ENCODE measurements around the gene LMAN2. TPM values are rescaled to one million over a fixed set of nuclear protein-coding genes. Genes with fewer than 3 reads are reported as not detected.

The LMAN2 gene
- polyA plus RNA-seq, 1 donor (not counting 4 experiments of a cell fraction or from before 2014, with no cell fraction given): 105 TPM

DNA sequence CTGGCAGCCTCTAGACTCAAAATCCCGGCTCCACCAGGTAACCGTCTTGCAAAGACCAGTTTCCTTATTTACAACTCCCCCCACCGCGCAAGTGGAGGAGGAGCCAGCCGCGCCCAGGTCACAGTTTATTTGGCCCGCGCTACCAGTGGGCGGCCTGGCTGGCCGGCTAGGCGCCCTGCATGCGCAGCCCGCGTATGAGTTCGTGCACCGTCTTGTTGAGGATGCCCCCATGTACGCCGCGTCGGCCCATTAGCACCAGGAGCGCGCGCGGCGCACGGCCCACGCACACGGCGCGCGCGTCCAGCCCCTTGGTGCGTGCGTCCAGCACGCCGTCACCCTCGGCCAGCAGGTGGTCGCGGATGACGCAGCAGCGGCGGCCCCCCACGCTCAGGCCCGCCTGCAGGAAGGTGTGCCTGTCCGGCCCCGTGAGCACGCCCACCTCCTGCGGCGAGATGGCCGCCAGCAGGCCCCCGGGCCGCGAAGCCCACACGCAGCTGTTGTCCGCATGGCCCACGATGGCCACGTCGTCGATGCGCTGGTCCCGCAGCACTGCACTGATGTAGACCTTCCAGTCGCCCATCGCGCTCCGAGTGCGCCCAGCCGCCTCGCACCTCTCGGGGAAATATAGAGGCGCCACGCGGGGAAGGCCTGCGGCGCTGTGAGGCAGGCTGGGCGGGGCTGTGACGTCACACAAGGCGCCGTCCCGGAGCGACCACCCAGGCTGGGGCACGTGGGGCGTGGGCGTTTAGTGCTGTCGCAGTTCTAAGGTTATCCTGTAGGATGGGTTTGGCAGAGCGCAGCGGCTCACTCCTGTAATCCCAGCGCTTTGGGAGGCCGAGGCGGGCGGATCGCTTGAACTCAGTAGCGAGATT is 48.8 kb upstream of the LMAN2 start, which contains the start of gene PFN3:
Gene PFN3 (minus strand): TSS at position 665 of the 872 bp plus-strand sequence. CDS start 85 bp downstream, at position 580.
- no peak within 1 kb of the TSS for H3K9ac ChIP-seq (ENCODE audit: control insufficient read depth, extremely low read depth, insufficient read depth, low read length)
- H3K27me3 ChIP-seq (ENCODE audit: control insufficient read depth, extremely low read depth, insufficient read depth, low read length): no peaks in the 10 kb centered on the region
- peaks cover 11% of the 10 kb centered on the region for H3K4me1 ChIP-seq (ENCODE audit: control insufficient read depth, extremely low read depth, insufficient read depth, low read length)
- dilution Hi-C loops (cut with MboI; ENCODE audit: extremely low pct_ligation_motif_present, low sequenced_read_pairs): no loop called here
- no peak within 1 kb of the TSS for H3K4me3 ChIP-seq (ENCODE audit: control insufficient read depth in 2 of 3, extremely low read depth in 1 of 3, insufficient read depth in 2 of 3, low read depth in 1 of 3, low read length in 3 of 3)
- no peaks in the 10 kb centered on the region for H4K20me1 ChIP-seq (ENCODE audit: control insufficient read depth, extremely low read depth, insufficient read depth, low read length)
- no peak within 1 kb of the TSS for H3K27ac ChIP-seq (ENCODE audit: control insufficient read depth, insufficient read depth, low read length)
- H3K9me3 ChIP-seq (ENCODE audit: control insufficient read depth, low read depth, low read length): no peaks in the 10 kb centered on the region
- H3K36me3 ChIP-seq (ENCODE audit: control insufficient read depth in 2 of 2, extremely low read depth in 1 of 2, insufficient read depth in 2 of 2, low read length in 2 of 2): no peaks in the 10 kb centered on the region
- no peaks in the 10 kb centered on the region for H3K79me2 ChIP-seq (ENCODE audit: control insufficient read depth, insufficient read depth, low read length)
- H3K9me1 ChIP-seq (ENCODE audit: control insufficient read depth, extremely low read depth, insufficient read depth, low read length): no peaks in the 10 kb centered on the region
- no peak for TF ChIP-seq EZH2 (IDR thresholded peaks at IDR 0.05; ENCODE audit: low read length)
- TF ChIP-seq, protein P1, sequence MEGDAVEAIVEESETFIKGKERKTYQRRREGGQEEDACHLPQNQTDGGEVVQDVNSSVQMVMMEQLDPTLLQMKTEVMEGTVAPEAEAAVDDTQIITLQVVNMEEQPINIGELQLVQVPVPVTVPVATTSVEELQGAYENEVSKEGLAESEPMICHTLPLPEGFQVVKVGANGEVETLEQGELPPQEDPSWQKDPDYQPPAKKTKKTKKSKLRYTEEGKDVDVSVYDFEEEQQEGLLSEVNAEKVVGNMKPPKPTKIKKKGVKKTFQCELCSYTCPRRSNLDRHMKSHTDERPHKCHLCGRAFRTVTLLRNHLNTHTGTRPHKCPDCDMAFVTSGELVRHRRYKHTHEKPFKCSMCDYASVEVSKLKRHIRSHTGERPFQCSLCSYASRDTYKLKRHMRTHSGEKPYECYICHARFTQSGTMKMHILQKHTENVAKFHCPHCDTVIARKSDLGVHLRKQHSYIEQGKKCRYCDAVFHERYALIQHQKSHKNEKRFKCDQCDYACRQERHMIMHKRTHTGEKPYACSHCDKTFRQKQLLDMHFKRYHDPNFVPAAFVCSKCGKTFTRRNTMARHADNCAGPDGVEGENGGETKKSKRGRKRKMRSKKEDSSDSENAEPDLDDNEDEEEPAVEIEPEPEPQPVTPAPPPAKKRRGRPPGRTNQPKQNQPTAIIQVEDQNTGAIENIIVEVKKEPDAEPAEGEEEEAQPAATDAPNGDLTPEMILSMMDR (optimal IDR thresholded peaks at IDR 0.05 in 1 of 3, IDR thresholded peaks at IDR 0.05 in 1 of 3, conservative IDR thresholded peaks at IDR 0.05 in 1 of 3; ENCODE audit: extremely low read depth in 1 of 3, insufficient read depth in 2 of 3, low read length in 3 of 3): no peak
- no peak within 1 kb of the TSS for H2AFZ ChIP-seq (ENCODE audit: control insufficient read depth, low read length)
- FAIRE-seq (no peak), DNase-seq (ENCODE audit: low read depth, low spot score) (no peak)
- no peak within 1 kb of the TSS for H3K4me2 ChIP-seq (ENCODE audit: control insufficient read depth, extremely low read depth, insufficient read depth, low read depth, low read length)

DNA sequence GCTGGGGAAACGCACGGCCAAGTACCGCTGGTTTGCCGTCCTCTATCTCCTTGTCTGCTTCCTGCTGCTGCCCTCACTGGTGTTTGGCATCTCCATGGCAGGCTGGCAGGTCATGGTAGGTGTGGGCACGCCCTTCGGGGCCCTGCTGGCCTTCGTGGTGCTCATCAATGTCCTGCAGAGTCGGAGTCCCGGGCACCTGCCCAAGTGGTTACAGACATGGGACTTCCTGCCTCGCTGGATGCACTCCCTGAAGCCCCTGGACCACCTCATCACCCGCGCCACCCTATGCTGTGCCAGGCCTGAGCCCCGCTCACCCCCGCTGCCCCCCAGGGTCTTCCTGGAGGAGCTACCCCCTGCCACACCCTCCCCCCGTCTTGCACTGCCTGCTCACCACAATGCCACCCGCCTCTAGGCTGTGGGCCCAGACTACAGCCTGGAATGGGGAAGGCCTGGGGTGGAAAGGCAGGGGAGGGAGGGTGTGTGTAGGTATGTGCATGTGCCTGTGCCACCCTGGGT is 46.5 kb upstream of the LMAN2 start:
- no peaks in the 10 kb centered on the region for H3K79me2 ChIP-seq (ENCODE audit: control insufficient read depth, insufficient read depth, low read length)
- peaks cover 5% of the 10 kb centered on the region for H3K4me1 ChIP-seq (ENCODE audit: control insufficient read depth, extremely low read depth, insufficient read depth, low read length)
- no peak overlapping the region for H3K4me2 ChIP-seq (ENCODE audit: control insufficient read depth, extremely low read depth, insufficient read depth, low read depth, low read length)
- H2AFZ ChIP-seq (ENCODE audit: control insufficient read depth, low read length): no peak overlapping the region
- H3K27ac ChIP-seq (ENCODE audit: control insufficient read depth, insufficient read depth, low read length): no peak overlapping the region
- no peaks in the 10 kb centered on the region for H3K9me3 ChIP-seq (ENCODE audit: control insufficient read depth, low read depth, low read length)
- no peaks in the 10 kb centered on the region for H4K20me1 ChIP-seq (ENCODE audit: control insufficient read depth, extremely low read depth, insufficient read depth, low read length)
- H3K4me3 ChIP-seq (ENCODE audit: control insufficient read depth in 2 of 3, extremely low read depth in 1 of 3, insufficient read depth in 2 of 3, low read depth in 1 of 3, low read length in 3 of 3): no peak overlapping the region
- H3K9ac ChIP-seq (ENCODE audit: control insufficient read depth, extremely low read depth, insufficient read depth, low read length): no peak overlapping the region
- H3K27me3 ChIP-seq (ENCODE audit: control insufficient read depth, extremely low read depth, insufficient read depth, low read length): no peaks in the 10 kb centered on the region
- no peak for DNase-seq (ENCODE audit: low read depth, low spot score)
- no peaks in the 10 kb centered on the region for H3K36me3 ChIP-seq (ENCODE audit: control insufficient read depth in 2 of 2, extremely low read depth in 1 of 2, insufficient read depth in 2 of 2, low read length in 2 of 2)
- no peaks in the 10 kb centered on the region for H3K9me1 ChIP-seq (ENCODE audit: control insufficient read depth, extremely low read depth, insufficient read depth, low read length)
- dilution Hi-C loops (cut with MboI; ENCODE audit: extremely low pct_ligation_motif_present, low sequenced_read_pairs): no loop called here
- TF ChIP-seq, protein P1 (optimal IDR thresholded peaks at IDR 0.05 in 1 of 3, IDR thresholded peaks at IDR 0.05 in 1 of 3, conservative IDR thresholded peaks at IDR 0.05 in 1 of 3; ENCODE audit: extremely low read depth in 1 of 3, insufficient read depth in 2 of 3, low read length in 3 of 3): no peak
- TF ChIP-seq EZH2 (IDR thresholded peaks at IDR 0.05; ENCODE audit: low read length): no peak
- FAIRE-seq: no peak
